Measurements from ENCODE around the gene HAUS7.

- TF ChIP-seq EZH2 (IDR thresholded peaks at IDR 0.05; ENCODE audit: low read depth, low read length, severe bottlenecking): no peak
- TF ChIP-seq CTCF (IDR thresholded peaks at IDR 0.05; ENCODE audit: control extremely low read depth in 1 of 3, insufficient read depth in 1 of 3, low read depth in 1 of 3, low read length in 3 of 3): no peak
- no peak for TF ChIP-seq YY1 (IDR thresholded peaks at IDR 0.05; ENCODE audit: low read depth, low read length)
- TF ChIP-seq POLR2AphosphoS5 (IDR thresholded peaks at IDR 0.05; ENCODE audit: low read depth, low read length): no peak
Observed at GRCh38 chrX:153454901-153455550, 15.3 kb downstream of the HAUS7 start.
